ENCODE data around the gene CCDC196.

The CCDC196 gene

GRCh38 chr14:66485910-66486421, at the start of gene CCDC196:
Gene CCDC196 (plus strand): TSS chr14:66486371. CDS start chr14:66486503, 132 bp downstream.
- H3K27ac ChIP-seq (ENCODE audit: poor library complexity, severe bottlenecking): no peak within 1 kb of the TSS

GRCh38 chr14:66440801-66441200, 45.4 kb upstream of the CCDC196 start:
- no peak overlapping the region for H3K4me3 ChIP-seq (ENCODE audit: severe bottlenecking)
- TF ChIP-seq CTCF (IDR thresholded peaks at IDR 0.05; ENCODE audit: poor library complexity, severe bottlenecking): no peak
- H3K27ac ChIP-seq (ENCODE audit: poor library complexity, severe bottlenecking): no peak overlapping the region
- H3K4me1 ChIP-seq (ENCODE audit: insufficient read depth, poor library complexity, severe bottlenecking): no peaks in the 10 kb centered on the region
- no peak for DNase-seq (ENCODE audit: low spot score)
- ATAC-seq (ENCODE audit: low read depth): no peak
- H3K9me3 ChIP-seq (ENCODE audit: severe bottlenecking): peaks cover 14% of the 10 kb centered on the region
- no peaks in the 10 kb centered on the region for H3K27me3 ChIP-seq (ENCODE audit: insufficient read depth, poor library complexity, severe bottlenecking)
- no peaks in the 10 kb centered on the region for H3K36me3 ChIP-seq (ENCODE audit: low read depth)

More at GRCh38 chr14:66485910-66486421, at the start of gene CCDC196:
- ATAC-seq (ENCODE audit: low read depth) (no peak), DNase-seq (ENCODE audit: low spot score) (no peak)
- Histone ChIP-seq H3K27me3 (ENCODE audit: insufficient read depth, poor library complexity, severe bottlenecking) (no peaks in the 10 kb centered on the region), H3K9me3 (ENCODE audit: severe bottlenecking) (no peaks in the 10 kb centered on the region), H3K4me3 (ENCODE audit: severe bottlenecking) (no peak within 1 kb of the TSS), H3K36me3 (ENCODE audit: low read depth) (0 out of 2 replicates have a peak, but pooled peaks cover 4% of the 10 kb centered on the region), H3K4me1 (ENCODE audit: insufficient read depth, poor library complexity, severe bottlenecking) (peaks cover 6% of the 10 kb centered on the region)
- TF ChIP-seq CTCF (IDR thresholded peaks at IDR 0.05; ENCODE audit: poor library complexity, severe bottlenecking): no peak

GRCh38 chr14:66442953-66443571, 43.1 kb upstream of the CCDC196 start:
- DNase-seq (ENCODE audit: low spot score): no peak
- Histone ChIP-seq H3K27ac (ENCODE audit: poor library complexity, severe bottlenecking) (no peak overlapping the region), H3K4me3 (ENCODE audit: severe bottlenecking) (no peak overlapping the region), H3K4me1 (ENCODE audit: insufficient read depth, poor library complexity, severe bottlenecking) (no peaks in the 10 kb centered on the region), H3K9me3 (ENCODE audit: severe bottlenecking) (peaks cover 13% of the 10 kb centered on the region), H3K27me3 (ENCODE audit: insufficient read depth, poor library complexity, severe bottlenecking) (no peaks in the 10 kb centered on the region), H3K36me3 (ENCODE audit: low read depth) (no peaks in the 10 kb centered on the region)
- ATAC-seq (ENCODE audit: low read depth): peak; percentile 33; the same call in 1 of the 3 replicates
- TF ChIP-seq CTCF (IDR thresholded peaks at IDR 0.05; ENCODE audit: poor library complexity, severe bottlenecking): no peak

GRCh38 chr14:66443785-66444184, 42.4 kb upstream of the CCDC196 start:
- no peak for ATAC-seq (ENCODE audit: low read depth)

More at GRCh38 chr14:66443785-66444184, 42.4 kb upstream of the CCDC196 start:
- Histone ChIP-seq H3K27me3 (ENCODE audit: insufficient read depth, poor library complexity, severe bottlenecking) (no peaks in the 10 kb centered on the region), H3K27ac (ENCODE audit: poor library complexity, severe bottlenecking) (no peak overlapping the region), H3K36me3 (ENCODE audit: low read depth) (no peaks in the 10 kb centered on the region), H3K9me3 (ENCODE audit: severe bottlenecking) (peaks cover 7% of the 10 kb centered on the region), H3K4me3 (ENCODE audit: severe bottlenecking) (no peak overlapping the region), H3K4me1 (ENCODE audit: insufficient read depth, poor library complexity, severe bottlenecking) (no peaks in the 10 kb centered on the region)
- no peak for DNase-seq (ENCODE audit: low spot score)
- no peak for TF ChIP-seq CTCF (IDR thresholded peaks at IDR 0.05; ENCODE audit: poor library complexity, severe bottlenecking)
